NB4 (cell line): ENCODE data around the gene MAP2K3.
"Not testable (repeated sequence)": the region's sequence is repeated elsewhere in the genome, so short reads cannot be mapped to it uniquely, and the experiment has no call there.

ENCODE experiments used
- CTCF ChIP-seq: IDR thresholded peaks from one replicate; pipeline ENCODE4 v1.5.1; 2012; ENCODE audit warnings: low read depth, low read length
- POLR2A ChIP-seq: IDR thresholded peaks from 2 replicates; pipeline ENCODE4 v1.6.1; 2011; ENCODE audit warnings: mild to moderate bottlenecking; ENCODE audit not compliant: insufficient read length; ENCODE audit errors: extremely low read depth

- not testable (repeated sequence) for TF ChIP-seq CTCF, POLR2A
These were observed 34.7 kb downstream of the MAP2K3 start for GRCh38 chr17:21319256-21319655.
